WTC11 (cell line): ENCODE measurements around the gene PNMA8B. TPM values are rescaled to one million over a fixed set of nuclear protein-coding genes. Genes with fewer than 3 reads are reported as not detected.

Experiments
- ATAC-seq: fragments of 200-7000 bp; cut with Tn5 transposase; 2 replicates; pipeline ENCODE4 v1.10.0; 2021; ENCODE audit warnings: mild to moderate bottlenecking, moderate library complexity
- CTCF ChIA-PET: fragments of 300-600 bp; sonication (Branson Sonifier 250); formaldehyde crosslinking; loops from one replicate; lab custom pipeline; 2021; ENCODE audit warnings: antibody characterized with exemption; lab: Charles Lee
- POLR2A ChIA-PET: fragments of 350-600 bp; sonication (Branson Sonifier 250); formaldehyde crosslinking; loops from one replicate; lab custom pipeline; 2021; ENCODE audit warnings: antibody characterized with exemption; lab: Charles Lee
- DNase-seq: peaks from one replicate; pipeline ENCODE4 v3.0.0; 2021; ENCODE audit warnings: low spot score
- H3K27ac Mint-ChIP-seq: 2 replicates; pipeline ENCODE4 v1.8.0; 2021; ENCODE audit warnings: mixed read lengths
- H3K27me3 Mint-ChIP-seq: 2 replicates; pipeline ENCODE4 v1.8.0; 2021; ENCODE audit warnings: low read depth, mild to moderate bottlenecking, moderate library complexity, mixed read lengths
- H3K36me3 Mint-ChIP-seq: 2 replicates; pipeline ENCODE4 v1.8.0; 2021; ENCODE audit warnings: mixed read lengths
- H3K4me1 Mint-ChIP-seq: 2 replicates; pipeline ENCODE4 v1.8.0; 2022; ENCODE audit warnings: mixed read lengths
- H3K4me3 Mint-ChIP-seq: 2 replicates; pipeline ENCODE4 v1.8.0; 2021; ENCODE audit warnings: mild to moderate bottlenecking, moderate library complexity, mixed read lengths
- H3K9me3 Mint-ChIP-seq: 2 replicates; pipeline ENCODE4 v1.8.0; 2021; ENCODE audit warnings: mixed read lengths
- ATF1 ChIP-seq: sonication (generic); formaldehyde crosslinking; IDR thresholded peaks from 2 replicates; pipeline ENCODE4 v1.8.1; 2023; ENCODE audit warnings: mild to moderate bottlenecking, moderate library complexity, missing genetic modification reagents
- FOXJ3 ChIP-seq: sonication (generic); formaldehyde crosslinking; IDR thresholded peaks from 2 replicates; pipeline ENCODE4 v1.9.0; 2021; ENCODE audit warnings: missing genetic modification reagents, mild to moderate bottlenecking, borderline replicate concordance
- FOXP1 ChIP-seq: sonication (generic); formaldehyde crosslinking; IDR thresholded peaks from 2 replicates; pipeline ENCODE4 v1.8.0; 2022; ENCODE audit warnings: missing genetic modification reagents, mild to moderate bottlenecking, moderate library complexity, borderline replicate concordance
- GABPB1 ChIP-seq: sonication (generic); formaldehyde crosslinking; IDR thresholded peaks from 2 replicates; pipeline ENCODE4 v1.8.1; 2023; ENCODE audit warnings: mild to moderate bottlenecking, missing genetic modification reagents
- SOX15 ChIP-seq: fragments of 250-450 bp; sonication (Bioruptor Pico); IDR thresholded peaks from 2 replicates; pipeline ENCODE4 v1.9.0; 2021; ENCODE audit warnings: mild to moderate bottlenecking
- ZNF121 ChIP-seq: sonication (generic); formaldehyde crosslinking; IDR thresholded peaks from 2 replicates; pipeline ENCODE4 v1.8.0; 2023; ENCODE audit warnings: missing genetic modification reagents
- ZNF396 ChIP-seq: fragments of 250-450 bp; sonication (Bioruptor Pico); IDR thresholded peaks from 2 replicates; pipeline ENCODE4 v1.8.0; 2021; ENCODE audit warnings: mild to moderate bottlenecking, moderate library complexity, borderline replicate concordance
- total RNA-seq: library from RNA; stranded (reverse); gene quantifications from 3 replicates; pipeline ENCODE4 v1.2.3, GENCODE V29; 2021
- TF ChIP-seq, protein P1 (sequence below): fragments of 250-450 bp; sonication (Bioruptor Pico); conservative IDR thresholded peaks from 2 replicates; pipeline ENCODE4 v1.9.0; 2021; ENCODE audit warnings: mild to moderate bottlenecking
- TF ChIP-seq, protein P2 (sequence below): sonication (generic); formaldehyde crosslinking; IDR thresholded peaks from 2 replicates; pipeline ENCODE4 v1.8.1; 2023; ENCODE audit warnings: mild to moderate bottlenecking, missing genetic modification reagents, moderate library complexity
- TF ChIP-seq, protein P3 (sequence below): sonication (generic); formaldehyde crosslinking; IDR thresholded peaks from 2 replicates; pipeline ENCODE4 v1.8.1; 2023; ENCODE audit warnings: mild to moderate bottlenecking, missing genetic modification reagents, borderline replicate concordance
- TF ChIP-seq, protein P4 (sequence below): sonication (generic); formaldehyde crosslinking; IDR thresholded peaks from 2 replicates; pipeline ENCODE4 v1.8.0; 2023; ENCODE audit warnings: missing genetic modification reagents
- TF ChIP-seq, protein P5 (sequence below): fragments of 250-450 bp; sonication (Bioruptor Pico); IDR thresholded peaks from 2 replicates; pipeline ENCODE4 v2.1.2; 2022; ENCODE audit warnings: mild to moderate bottlenecking, moderate library complexity
- TF ChIP-seq, protein P6 (sequence below): sonication (generic); formaldehyde crosslinking; IDR thresholded peaks from 2 replicates; pipeline ENCODE4 v1.8.0; 2022; ENCODE audit warnings: missing genetic modification reagents

Gene PNMA8B
- total RNA-seq, 1 experiment from 2014 or later = 2.8 TPM

DNA sequence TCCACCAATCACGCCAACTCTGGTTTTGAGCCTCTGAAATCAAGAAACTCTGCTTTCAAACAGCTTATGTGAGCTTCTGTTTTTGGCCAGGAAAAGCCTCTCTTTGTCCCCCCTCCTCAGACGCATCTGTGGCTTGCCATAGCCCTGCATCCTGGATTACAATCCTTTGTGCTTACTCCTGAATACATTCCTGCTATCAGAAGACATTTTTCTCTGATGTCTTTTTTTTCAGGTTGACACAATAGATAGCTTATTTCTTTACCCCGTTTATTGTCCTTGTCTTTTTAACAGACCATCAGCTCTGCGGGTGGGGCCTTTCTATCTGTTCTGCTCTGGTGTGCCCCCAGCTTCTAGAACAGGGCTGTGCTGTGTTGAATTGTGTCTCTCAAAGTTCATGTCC is 11.0 kb downstream of the PNMA8B start:
- Mint-ChIP-seq H3K36me3 (no peaks in the 10 kb centered on the region), H3K4me3 (no peak overlapping the region), H3K27me3 (peaks cover 41% of the 10 kb centered on the region), H3K9me3 (no peaks in the 10 kb centered on the region), H3K4me1 (peaks cover 39% of the 10 kb centered on the region), H3K27ac (0 out of 2 replicates have a peak overlapping the region, but pooled peaks have one; percentile 49)
- POLR2A ChIA-PET = interaction anchor here (0.9 kb wide), 1 partner anchor 82 kb away, joined by 5 read pairs; no protein-coding TSS in a partner anchor
- TF ChIP-seq ZNF121 (CRISPR knock-in tag) = no peak
- TF ChIP-seq, protein P1, sequence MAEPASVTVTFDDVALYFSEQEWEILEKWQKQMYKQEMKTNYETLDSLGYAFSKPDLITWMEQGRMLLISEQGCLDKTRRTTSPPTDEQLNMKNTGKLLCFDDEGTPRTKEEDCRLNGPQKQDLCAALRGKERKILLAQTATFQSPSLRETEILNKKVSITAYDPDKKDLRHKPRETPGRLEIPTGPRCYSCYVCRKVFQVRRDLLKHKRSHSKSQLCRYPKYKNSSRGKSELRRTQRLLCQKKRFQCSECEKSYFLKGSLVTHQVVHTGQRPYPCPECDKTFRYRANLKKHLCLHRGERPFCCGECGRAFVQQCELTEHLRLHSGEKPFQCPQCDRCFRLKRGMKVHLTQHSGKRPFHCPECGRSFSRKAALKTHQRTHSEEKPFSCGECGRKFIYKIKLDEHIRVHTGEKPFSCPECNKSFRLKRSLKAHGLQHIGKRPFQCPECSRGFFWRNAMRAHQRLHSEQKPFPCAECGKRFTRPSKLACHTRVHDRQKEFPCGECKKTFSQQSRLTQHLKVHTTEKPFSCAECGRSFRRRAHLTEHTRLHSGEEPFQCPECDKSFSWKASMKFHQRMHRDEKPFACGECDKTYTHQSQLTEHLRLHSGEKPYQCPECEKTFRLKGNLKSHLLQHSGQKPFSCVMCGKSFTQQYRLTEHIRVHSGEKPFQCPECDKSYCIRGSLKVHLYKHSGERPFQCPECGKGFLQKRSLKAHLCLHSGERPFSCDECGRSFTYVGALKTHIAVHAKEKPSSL (CRISPR knock-in tag) = no peak
- TF ChIP-seq, protein P2, sequence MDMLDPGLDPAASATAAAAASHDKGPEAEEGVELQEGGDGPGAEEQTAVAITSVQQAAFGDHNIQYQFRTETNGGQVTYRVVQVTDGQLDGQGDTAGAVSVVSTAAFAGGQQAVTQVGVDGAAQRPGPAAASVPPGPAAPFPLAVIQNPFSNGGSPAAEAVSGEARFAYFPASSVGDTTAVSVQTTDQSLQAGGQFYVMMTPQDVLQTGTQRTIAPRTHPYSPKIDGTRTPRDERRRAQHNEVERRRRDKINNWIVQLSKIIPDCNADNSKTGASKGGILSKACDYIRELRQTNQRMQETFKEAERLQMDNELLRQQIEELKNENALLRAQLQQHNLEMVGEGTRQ (CRISPR knock-in tag) = no peak
- TF ChIP-seq ATF1 (CRISPR knock-in tag) = no peak
- TF ChIP-seq GABPB1 (CRISPR knock-in tag) = no peak
- TF ChIP-seq SOX15 = no peak
- TF ChIP-seq, protein P3, sequence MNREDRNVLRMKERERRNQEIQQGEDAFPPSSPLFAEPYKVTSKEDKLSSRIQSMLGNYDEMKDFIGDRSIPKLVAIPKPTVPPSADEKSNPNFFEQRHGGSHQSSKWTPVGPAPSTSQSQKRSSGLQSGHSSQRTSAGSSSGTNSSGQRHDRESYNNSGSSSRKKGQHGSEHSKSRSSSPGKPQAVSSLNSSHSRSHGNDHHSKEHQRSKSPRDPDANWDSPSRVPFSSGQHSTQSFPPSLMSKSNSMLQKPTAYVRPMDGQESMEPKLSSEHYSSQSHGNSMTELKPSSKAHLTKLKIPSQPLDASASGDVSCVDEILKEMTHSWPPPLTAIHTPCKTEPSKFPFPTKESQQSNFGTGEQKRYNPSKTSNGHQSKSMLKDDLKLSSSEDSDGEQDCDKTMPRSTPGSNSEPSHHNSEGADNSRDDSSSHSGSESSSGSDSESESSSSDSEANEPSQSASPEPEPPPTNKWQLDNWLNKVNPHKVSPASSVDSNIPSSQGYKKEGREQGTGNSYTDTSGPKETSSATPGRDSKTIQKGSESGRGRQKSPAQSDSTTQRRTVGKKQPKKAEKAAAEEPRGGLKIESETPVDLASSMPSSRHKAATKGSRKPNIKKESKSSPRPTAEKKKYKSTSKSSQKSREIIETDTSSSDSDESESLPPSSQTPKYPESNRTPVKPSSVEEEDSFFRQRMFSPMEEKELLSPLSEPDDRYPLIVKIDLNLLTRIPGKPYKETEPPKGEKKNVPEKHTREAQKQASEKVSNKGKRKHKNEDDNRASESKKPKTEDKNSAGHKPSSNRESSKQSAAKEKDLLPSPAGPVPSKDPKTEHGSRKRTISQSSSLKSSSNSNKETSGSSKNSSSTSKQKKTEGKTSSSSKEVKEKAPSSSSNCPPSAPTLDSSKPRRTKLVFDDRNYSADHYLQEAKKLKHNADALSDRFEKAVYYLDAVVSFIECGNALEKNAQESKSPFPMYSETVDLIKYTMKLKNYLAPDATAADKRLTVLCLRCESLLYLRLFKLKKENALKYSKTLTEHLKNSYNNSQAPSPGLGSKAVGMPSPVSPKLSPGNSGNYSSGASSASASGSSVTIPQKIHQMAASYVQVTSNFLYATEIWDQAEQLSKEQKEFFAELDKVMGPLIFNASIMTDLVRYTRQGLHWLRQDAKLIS = no peak
- TF ChIP-seq, protein P4, sequence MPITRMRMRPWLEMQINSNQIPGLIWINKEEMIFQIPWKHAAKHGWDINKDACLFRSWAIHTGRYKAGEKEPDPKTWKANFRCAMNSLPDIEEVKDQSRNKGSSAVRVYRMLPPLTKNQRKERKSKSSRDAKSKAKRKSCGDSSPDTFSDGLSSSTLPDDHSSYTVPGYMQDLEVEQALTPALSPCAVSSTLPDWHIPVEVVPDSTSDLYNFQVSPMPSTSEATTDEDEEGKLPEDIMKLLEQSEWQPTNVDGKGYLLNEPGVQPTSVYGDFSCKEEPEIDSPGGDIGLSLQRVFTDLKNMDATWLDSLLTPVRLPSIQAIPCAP (CRISPR knock-in tag) = no peak
- no peak for TF ChIP-seq FOXP1
- no peak for TF ChIP-seq ZNF396 (CRISPR knock-in tag)
- TF ChIP-seq FOXJ3 = no peak
- TF ChIP-seq, protein P5, sequence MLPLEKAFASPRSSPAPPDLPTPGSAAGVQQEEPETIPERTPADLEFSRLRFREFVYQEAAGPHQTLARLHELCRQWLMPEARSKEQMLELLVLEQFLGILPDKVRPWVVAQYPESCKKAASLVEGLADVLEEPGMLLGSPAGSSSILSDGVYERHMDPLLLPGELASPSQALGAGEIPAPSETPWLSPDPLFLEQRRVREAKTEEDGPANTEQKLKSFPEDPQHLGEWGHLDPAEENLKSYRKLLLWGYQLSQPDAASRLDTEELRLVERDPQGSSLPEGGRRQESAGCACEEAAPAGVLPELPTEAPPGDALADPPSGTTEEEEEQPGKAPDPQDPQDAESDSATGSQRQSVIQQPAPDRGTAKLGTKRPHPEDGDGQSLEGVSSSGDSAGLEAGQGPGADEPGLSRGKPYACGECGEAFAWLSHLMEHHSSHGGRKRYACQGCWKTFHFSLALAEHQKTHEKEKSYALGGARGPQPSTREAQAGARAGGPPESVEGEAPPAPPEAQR (CRISPR knock-in tag) = no peak
- TF ChIP-seq, protein P6, sequence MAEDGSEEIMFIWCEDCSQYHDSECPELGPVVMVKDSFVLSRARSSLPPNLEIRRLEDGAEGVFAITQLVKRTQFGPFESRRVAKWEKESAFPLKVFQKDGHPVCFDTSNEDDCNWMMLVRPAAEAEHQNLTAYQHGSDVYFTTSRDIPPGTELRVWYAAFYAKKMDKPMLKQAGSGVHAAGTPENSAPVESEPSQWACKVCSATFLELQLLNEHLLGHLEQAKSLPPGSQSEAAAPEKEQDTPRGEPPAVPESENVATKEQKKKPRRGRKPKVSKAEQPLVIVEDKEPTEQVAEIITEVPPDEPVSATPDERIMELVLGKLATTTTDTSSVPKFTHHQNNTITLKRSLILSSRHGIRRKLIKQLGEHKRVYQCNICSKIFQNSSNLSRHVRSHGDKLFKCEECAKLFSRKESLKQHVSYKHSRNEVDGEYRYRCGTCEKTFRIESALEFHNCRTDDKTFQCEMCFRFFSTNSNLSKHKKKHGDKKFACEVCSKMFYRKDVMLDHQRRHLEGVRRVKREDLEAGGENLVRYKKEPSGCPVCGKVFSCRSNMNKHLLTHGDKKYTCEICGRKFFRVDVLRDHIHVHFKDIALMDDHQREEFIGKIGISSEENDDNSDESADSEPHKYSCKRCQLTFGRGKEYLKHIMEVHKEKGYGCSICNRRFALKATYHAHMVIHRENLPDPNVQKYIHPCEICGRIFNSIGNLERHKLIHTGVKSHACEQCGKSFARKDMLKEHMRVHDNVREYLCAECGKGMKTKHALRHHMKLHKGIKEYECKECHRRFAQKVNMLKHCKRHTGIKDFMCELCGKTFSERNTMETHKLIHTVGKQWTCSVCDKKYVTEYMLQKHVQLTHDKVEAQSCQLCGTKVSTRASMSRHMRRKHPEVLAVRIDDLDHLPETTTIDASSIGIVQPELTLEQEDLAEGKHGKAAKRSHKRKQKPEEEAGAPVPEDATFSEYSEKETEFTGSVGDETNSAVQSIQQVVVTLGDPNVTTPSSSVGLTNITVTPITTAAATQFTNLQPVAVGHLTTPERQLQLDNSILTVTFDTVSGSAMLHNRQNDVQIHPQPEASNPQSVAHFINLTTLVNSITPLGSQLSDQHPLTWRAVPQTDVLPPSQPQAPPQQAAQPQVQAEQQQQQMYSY = no peak
- DNase-seq (no peak), ATAC-seq (no peak)
- CTCF ChIA-PET = interaction anchor here (0.7 to 1.4 kb wide), 9 partner anchors 31 to 203 kb away, joined by 3 to 5 read pairs (median 4); no protein-coding TSS in a partner anchor
